ENCODE measurements around the gene NISCH.

The NISCH gene

GRCh38 chr3:52408466-52408865 is 46.9 kb upstream of the NISCH start:
- Histone ChIP-seq H3K36me3 (replicated peaks; ENCODE audit: low read depth, low read length) (peaks cover 41% of the 10 kb centered on the region), H3K79me2 (ENCODE audit: low read length) (peaks cover 28% of the 10 kb centered on the region), H3K9me3 (ENCODE audit: insufficient read depth, low read length) (no peaks in the 10 kb centered on the region), H2AFZ (ENCODE audit: low read depth, low read length) (no peak overlapping the region), H3K27ac (ENCODE audit: low read length) (no peak overlapping the region), H3K9ac (ENCODE audit: low read length) (no peak overlapping the region), H3K27me3 (ENCODE audit: low read depth, low read length) (no peaks in the 10 kb centered on the region), H3K4me3 (ENCODE audit: low read length) (0 out of 2 replicates have a peak overlapping the region, but pooled peaks have one; percentile 89), H3K4me2 (ENCODE audit: low read length) (peak overlapping the region; percentile 89), H3K4me1 (ENCODE audit: low read length) (peaks cover 17% of the 10 kb centered on the region), H4K20me1 (ENCODE audit: insufficient read depth, low read length) (no peaks in the 10 kb centered on the region)
- TF ChIP-seq EZH2phosphoT487 (IDR thresholded peaks at IDR 0.05; ENCODE audit: low read depth) (no peak), CTCF (IDR thresholded peaks at IDR 0.05; ENCODE audit: low read depth, low read length) (no peak)

- TF ChIP-seq EZH2phosphoT487 (IDR thresholded peaks at IDR 0.05; ENCODE audit: low read depth) (no peak), CTCF (IDR thresholded peaks at IDR 0.05; ENCODE audit: low read depth, low read length) (no peak)
- Histone ChIP-seq H2AFZ (ENCODE audit: low read depth, low read length) (no peak overlapping the region), H4K20me1 (ENCODE audit: insufficient read depth, low read length) (no peaks in the 10 kb centered on the region), H3K4me2 (ENCODE audit: low read length) (no peak overlapping the region), H3K79me2 (ENCODE audit: low read length) (peaks cover 7% of the 10 kb centered on the region; the same call in 1 of the 2 replicates), H3K27ac (ENCODE audit: low read length) (no peak overlapping the region), H3K36me3 (replicated peaks; ENCODE audit: low read depth, low read length) (no peaks in the 10 kb centered on the region), H3K9ac (ENCODE audit: low read length) (no peak overlapping the region), H3K4me3 (ENCODE audit: low read length) (no peak overlapping the region), H3K27me3 (ENCODE audit: low read depth, low read length) (no peaks in the 10 kb centered on the region), H3K9me3 (ENCODE audit: insufficient read depth, low read length) (no peaks in the 10 kb centered on the region), H3K4me1 (ENCODE audit: low read length) (peaks cover 14% of the 10 kb centered on the region)
These were observed 39.6 kb upstream of the NISCH start for GRCh38 chr3:52415800-52416199.

GRCh38 chr3:52420388-52420787 is 35.0 kb upstream of the NISCH start:
- no peak overlapping the region for H3K4me2 ChIP-seq (ENCODE audit: low read length)
- H3K4me1 ChIP-seq (ENCODE audit: low read length) = peaks cover 4% of the 10 kb centered on the region; the same call in 1 of the 2 replicates
- H3K9ac ChIP-seq (ENCODE audit: low read length) = no peak overlapping the region
- H4K20me1 ChIP-seq (ENCODE audit: insufficient read depth, low read length) = no peaks in the 10 kb centered on the region
- no peaks in the 10 kb centered on the region for H3K36me3 ChIP-seq (replicated peaks; ENCODE audit: low read depth, low read length)
- H3K27me3 ChIP-seq (ENCODE audit: low read depth, low read length) = no peaks in the 10 kb centered on the region
- H3K79me2 ChIP-seq (ENCODE audit: low read length) = no peaks in the 10 kb centered on the region
- H3K4me3 ChIP-seq (ENCODE audit: low read length) = no peak overlapping the region
- no peak overlapping the region for H3K27ac ChIP-seq (ENCODE audit: low read length)
- H3K9me3 ChIP-seq (ENCODE audit: insufficient read depth, low read length) = no peaks in the 10 kb centered on the region
- no peak overlapping the region for H2AFZ ChIP-seq (ENCODE audit: low read depth, low read length)
- TF ChIP-seq CTCF (IDR thresholded peaks at IDR 0.05; ENCODE audit: low read depth, low read length) = no peak
- TF ChIP-seq EZH2phosphoT487 (IDR thresholded peaks at IDR 0.05; ENCODE audit: low read depth) = no peak

- Histone ChIP-seq H4K20me1 (ENCODE audit: insufficient read depth, low read length) (no peaks in the 10 kb centered on the region), H3K36me3 (replicated peaks; ENCODE audit: low read depth, low read length) (no peaks in the 10 kb centered on the region), H3K79me2 (ENCODE audit: low read length) (no peaks in the 10 kb centered on the region), H2AFZ (ENCODE audit: low read depth, low read length) (no peak overlapping the region), H3K9me3 (ENCODE audit: insufficient read depth, low read length) (no peaks in the 10 kb centered on the region), H3K4me3 (ENCODE audit: low read length) (no peak overlapping the region), H3K9ac (ENCODE audit: low read length) (no peak overlapping the region), H3K4me2 (ENCODE audit: low read length) (no peak overlapping the region), H3K27ac (ENCODE audit: low read length) (no peak overlapping the region), H3K27me3 (ENCODE audit: low read depth, low read length) (peaks cover 3% of the 10 kb centered on the region; the same call in 1 of the 2 replicates), H3K4me1 (ENCODE audit: low read length) (no peaks in the 10 kb centered on the region)
- TF ChIP-seq EZH2phosphoT487 (IDR thresholded peaks at IDR 0.05; ENCODE audit: low read depth) = no peak
- no peak for TF ChIP-seq CTCF (IDR thresholded peaks at IDR 0.05; ENCODE audit: low read depth, low read length)
These were observed 32.7 kb upstream of the NISCH start for GRCh38 chr3:52422669-52423068.

Data from OCI-LY3 (cell line).